GOT3 (cell line): ENCODE data around the gene MRPL32.

ENCODE experiments used
- DNase-seq: peaks from one replicate; lab custom pipeline; 2025; ENCODE audit warnings: mixed read lengths; lab: John Stamatoyannopoulos, UW

MRPL32 gene

GRCh38 chr7:42926204-42926603, 6.0 kb upstream of the MRPL32 start:
- no peak for DNase-seq

DNA sequence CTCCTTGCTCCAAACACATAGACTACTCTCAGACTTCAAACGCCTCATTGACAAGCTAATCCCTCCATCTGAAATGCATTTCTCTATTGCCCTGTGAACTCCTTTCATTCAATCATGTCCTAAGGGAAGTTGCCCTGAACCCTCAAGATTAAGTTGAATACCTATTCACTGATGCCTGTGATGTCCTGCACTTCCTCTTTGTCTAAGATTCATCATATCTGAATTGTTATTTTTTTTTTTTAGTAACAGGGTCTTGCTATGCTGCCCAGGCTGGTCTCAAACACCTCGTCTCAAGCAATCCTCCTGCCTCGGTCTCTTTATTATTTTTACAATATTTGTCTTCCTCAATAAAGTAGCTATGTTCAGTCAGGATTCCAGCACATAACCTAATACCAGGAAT, 3.4 kb upstream of the MRPL32 start:
- no peak for DNase-seq

DNA sequence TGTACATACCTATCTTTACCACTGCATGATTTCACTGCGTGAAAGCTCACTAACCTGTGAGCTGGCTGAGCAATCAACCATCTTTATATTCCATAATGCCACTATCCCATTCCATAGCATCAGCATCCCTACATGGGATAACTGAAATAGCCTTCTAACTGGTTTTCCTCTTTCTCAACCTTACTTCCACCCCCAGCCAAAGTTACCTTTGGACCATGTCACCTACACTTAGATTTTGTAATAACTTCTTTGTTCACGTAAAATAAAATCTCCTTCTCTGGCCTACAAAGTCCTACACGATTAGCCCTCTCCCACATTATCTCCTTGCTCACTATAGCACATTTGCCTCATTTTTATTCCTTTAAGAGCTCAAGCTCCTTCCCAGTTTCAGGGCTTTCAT, 2.7 kb upstream of the MRPL32 start:
- no peak for DNase-seq

GRCh38 chr7:42930889-42931288, 1.3 kb upstream of the MRPL32 start:
- no peak for DNase-seq

DNA sequence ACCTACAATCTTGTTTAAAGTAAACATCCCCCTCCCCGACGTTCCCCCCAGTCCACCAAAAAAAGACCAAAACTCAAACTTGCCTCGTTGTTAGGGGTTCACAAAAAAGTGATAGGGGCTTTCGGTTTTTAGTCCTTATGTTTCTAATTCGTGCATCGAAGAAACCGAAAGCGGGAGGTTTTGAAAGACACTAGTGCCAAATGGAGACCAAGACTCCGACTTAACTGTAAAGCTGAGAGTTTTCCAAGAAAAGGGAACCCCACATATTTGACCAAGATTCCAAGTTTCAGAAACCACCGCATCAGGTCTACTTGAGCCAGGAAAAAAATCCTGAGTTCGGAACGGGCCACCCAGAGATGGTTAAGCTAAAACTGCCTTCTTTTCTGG, 736 bp upstream of the MRPL32 start:
- no peak for DNase-seq

- DNase-seq: no peak
Measured at GRCh38 chr7:42932811-42933591, 825 bp downstream of the MRPL32 start.

DNA sequence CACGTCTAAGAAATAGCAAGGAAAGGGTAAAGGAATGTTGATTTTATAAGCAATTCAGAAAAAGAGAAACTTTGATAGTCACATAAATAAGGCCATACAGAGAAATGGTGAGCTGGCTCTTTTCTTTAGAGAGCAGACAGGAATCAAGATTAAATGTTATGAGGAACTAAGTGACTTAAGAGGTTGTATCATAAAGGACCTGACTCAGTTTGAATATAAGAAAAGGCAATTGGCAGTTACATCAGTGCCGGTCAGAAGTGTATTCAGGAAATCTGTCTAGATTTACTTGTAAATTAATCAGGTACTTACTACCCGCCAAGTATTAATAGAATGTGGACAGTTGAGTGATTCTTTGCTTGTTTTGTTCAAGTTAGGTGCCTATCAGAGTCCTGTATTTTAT, 2.1 kb downstream of the MRPL32 start:
- no peak for DNase-seq

DNA sequence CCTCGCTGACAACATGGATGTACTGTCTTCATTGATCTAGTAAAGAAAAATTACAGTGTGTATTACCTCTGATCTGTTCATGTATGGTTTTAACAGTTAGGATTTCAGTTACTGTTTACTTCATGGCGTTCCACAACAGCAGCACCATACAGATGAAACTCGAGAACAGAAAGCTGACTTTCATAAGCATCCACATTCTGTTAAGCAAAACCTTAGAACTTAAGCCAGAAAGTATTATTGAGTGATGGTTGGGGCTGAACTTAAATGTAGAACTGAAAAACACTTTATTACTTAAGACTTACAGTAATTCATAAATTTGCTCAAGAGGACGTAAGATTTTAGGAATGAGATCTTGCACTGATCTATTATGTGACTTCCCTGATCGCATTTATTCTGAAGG, 3.7 kb downstream of the MRPL32 start:
- no peak for DNase-seq

DNA sequence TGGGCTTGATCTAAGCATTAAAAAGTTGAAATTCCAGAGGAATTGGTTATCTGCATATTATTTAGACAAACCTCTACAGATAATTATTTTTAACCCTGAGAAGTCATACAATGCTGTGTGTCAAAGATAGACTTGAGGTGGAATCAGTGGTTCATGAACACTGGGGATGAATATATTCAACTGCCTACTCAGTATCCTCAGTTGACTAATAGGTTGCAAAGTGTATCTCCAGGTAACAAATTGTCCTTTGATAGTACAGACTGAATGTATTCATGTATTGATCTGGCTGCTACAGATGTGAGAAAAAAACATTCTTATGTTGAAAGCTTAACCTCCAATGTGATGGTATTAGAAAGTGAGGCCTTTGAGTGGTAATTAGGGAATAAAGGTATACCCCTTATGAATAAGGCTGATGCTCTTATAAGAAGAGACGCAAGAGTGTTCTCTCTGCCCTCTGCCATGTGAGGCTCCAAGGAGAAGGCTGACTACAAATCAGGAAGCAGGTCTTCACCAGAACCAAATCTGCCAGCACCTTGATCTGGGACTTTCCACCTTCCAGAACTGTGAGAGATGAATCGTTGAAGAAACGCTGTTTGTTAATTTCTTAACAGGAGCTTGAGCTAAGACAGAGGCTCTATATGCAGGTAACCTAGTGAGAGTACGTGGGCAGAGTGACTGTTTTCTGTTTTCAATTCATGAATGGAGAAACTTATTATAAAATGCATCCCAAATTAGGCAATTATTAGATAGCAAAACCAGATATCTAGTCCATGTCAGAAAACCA, 7.5 kb downstream of the MRPL32 start:
- no peak for DNase-seq

DNA sequence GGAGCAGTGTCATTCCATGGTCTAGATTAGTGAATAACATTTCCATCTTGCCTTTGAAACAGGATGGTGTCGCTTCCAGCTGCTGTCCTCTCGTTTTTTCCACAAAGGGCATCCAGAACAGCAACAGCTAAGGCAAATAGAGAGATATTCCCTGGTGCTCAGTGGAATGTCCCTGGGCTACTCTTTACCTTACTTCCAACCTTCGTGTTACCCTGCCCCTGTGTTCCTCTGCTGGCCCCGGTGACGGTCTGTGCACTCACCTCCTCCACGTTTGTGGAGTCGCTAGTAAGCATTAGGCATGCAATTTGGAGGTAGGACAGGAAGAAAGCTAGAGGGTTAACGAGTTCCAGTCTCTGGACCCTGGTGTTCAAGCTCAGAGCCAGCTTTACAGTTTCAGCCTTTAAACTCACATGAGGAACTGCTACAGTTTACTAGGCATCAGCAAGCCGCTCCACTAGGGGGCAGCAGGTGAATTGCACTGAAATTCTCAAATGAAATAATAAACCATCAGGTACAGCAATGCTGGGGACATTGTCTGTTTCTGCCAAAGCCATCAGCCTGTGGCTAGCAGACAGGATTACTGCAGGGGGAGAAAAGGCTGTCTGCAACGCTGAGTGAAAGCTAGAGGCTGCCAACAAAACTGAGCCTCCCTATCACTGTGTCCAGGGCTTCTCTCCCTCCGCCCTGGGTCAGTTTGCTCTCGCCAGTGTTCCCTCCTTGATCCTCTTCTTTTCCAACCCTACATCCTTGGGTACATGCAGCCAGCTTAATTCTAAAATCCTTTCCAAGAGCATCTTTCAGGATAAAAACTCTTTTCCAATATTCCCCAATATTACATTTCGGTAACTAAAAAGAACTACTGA, 9.0 kb downstream of the MRPL32 start:
- DNase-seq: no peak

DNA sequence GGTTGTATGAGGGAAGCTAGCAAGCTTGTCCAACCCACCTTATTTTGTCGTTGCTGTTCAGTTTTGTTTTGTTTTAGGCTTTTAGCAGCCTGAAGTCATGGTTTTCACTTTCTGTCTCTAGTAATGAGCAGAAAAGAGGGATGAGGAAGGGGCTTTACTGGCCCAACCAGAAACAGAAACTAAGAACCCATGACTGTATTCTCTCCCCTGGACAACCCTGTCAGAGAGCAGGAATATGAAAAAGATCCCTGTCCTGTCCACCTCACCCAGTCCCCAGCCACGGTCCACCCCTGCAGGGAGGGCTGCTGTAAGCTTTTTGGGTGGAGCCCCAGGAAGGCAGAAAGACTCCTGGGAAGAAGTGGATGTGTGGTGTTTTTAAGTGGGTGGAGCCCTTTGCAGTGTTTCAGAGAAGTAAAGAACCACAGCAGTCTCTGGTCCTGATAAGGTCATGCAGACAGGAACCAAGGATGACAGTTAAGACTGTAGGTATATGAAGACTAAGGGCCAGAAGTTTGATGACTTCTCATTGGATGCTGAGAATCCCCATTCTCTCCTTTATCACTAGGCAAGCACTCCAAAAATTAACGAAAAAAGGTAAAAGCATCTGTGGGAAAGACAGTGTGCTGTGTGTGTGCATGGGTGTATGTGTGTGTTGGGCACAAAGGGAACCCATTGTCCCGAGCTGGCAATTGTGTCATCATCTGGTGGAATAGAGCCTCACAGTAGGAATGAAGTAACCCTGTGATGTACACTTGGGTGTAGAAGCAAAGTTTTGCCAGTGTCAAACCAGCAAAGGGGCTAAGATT, 13.8 kb downstream of the MRPL32 start:
- no peak for DNase-seq

DNA sequence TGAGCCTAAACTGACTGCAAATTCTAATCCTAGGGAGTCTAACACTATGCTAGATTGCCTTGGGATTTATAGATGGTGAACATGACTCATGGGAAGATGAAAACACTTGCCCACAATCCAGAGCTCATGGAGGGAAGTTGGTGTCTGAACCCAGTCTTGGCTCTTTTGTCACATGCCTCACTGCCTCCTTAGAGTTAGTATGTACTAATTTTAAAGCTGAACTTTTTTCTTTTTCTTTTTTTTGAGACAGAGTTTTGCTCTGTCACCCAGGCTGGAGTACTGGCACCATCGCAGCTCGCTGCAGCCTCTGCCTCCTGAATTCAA, 14.4 kb downstream of the MRPL32 start:
- no peak for DNase-seq

DNA sequence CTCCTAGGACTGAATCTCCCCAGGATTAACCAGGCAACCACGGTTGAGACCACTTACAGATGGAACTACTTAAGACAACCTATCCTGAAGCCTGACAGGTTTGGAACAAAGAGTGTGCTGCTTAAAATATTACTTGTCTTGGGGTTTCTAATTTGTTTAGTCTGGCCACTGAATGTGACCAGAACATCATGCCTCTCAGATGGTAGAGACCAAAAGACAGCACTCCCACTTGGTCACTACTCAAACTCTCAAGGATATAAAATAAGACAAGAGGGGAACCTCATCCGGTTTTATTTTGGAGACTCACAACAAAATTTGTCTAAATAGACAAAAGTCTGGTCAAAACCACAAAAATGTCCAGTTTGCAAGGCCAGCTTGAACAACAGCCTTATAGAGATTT, 15.3 kb downstream of the MRPL32 start:
- no peak for DNase-seq

DNA sequence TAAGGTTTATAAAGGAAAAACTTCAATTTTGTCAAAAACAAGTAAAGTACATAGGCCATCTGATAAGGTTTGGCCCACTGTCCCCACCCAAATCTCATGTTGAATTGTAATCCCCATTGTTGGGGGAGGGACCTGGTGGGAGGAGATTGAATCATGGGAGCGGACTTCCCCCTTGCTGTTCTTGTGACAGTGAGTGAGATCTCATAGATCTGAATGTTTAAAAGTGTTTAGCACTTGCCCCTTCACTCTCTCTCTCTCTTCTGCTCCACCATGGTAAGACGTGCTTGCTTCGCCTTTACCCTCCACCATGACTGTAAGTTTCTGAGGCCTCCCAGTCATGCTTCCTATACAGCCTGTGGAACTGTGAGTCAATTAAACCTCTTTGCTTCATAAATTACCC, 18.2 kb downstream of the MRPL32 start:
- no peak for DNase-seq

DNA sequence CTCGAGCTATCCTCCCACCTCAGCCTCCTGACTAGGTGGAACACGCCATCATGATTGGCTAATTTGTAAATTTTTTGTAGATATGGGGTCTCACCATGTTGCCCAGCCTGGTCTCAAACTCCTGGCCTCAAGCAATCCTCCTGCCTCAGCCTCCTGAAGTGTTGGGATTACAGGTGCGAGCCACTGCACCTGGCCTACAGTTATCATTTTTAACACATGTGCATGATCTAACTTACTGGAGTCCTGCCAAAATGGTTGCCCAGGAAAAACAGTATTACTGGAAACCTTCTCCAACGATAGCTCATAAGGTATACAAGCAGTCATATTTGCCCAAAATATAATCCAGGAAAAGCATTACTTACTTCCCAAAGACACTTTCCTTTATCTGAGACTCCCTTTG, 20.2 kb downstream of the MRPL32 start:
- DNase-seq: no peak

DNA sequence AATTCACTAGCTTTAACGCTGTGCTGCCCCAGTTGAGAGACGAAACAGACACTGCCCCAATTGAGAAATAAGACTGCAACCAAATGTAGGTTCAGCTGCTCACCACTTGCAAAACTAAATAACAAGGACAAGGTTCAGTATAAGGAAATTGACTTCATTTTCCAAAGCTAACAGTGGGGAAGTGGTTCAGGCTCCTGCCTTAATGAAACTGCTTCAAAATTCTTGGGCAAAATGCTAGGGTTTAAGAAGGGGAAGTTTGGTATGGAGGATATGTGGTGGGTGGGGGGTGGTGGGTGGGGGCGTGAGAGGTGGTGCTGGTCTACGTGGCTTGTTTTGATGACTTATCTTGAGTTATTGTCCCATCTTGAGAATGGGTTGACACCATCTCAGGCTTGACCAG, 21.8 kb downstream of the MRPL32 start:
- DNase-seq: no peak

DNA sequence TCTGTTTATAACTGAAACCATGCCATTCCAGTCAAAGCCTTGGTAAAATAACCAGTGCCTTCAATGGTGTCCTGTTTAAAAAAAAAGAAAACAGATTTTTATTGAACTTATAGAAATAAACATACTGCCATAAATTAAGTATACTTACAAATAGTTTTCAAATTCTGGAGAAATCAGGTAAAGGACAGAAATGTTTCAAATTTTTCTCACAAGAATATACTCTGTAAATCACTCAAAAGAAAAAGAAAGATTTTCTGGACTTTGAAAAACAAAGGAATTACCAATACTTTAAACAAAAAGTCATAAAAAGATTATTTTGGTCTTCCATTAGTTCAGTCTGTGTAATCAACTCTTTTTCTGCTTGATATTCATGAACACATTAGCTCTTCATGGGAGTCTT, 23.9 kb downstream of the MRPL32 start:
- DNase-seq: no peak

DNA sequence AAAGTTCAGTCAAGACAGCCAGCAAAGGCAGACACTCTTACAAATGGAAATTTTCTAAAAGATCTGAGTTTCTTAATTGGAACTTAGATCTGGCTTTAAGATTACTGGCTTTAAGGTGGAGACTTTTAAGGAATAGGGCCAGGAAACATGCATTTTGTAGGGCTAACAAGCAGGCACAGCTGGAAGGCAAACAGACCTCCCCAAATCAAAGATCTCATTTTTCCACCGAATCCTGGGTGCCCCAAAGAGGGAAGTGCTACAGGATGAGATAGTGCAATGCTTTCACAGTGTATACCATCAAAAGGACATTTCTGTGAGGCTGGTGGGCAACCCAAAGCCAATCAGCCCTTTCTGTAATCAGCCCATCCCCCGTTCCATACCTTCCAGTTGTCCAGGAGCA, 27.4 kb downstream of the MRPL32 start:
- DNase-seq: no peak

GRCh38 chr7:42960762-42961161, 28.6 kb downstream of the MRPL32 start:
- DNase-seq: no peak

- no peak for DNase-seq
Measured at GRCh38 chr7:42961170-42961569, 29.0 kb downstream of the MRPL32 start.

DNA sequence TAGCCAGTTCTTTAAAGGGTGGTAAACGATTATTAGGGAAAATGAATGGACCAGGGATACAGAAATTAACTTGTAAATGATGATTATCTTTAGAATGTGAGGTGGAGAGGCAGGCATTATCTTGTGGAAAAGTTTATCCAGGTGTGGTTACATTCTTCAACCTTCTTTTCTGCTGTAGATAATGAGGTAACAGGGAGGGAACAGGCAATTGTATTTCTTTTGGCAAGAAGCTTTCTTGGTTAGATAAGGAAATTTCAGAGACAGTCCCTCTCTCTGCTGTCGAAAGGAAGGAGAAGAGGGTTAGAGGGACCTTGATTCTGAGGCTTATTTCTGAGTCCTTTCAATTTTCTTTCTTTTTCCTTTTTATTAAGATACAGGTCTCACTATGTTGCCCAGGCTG, 32.1 kb downstream of the MRPL32 start:
- no peak for DNase-seq
